IMR-90 (cell line): ENCODE data around the gene TEX44. TPM values are rescaled to one million over a fixed set of nuclear protein-coding genes. Genes with fewer than 3 reads are reported as not detected.

Source experiments
- ATAC-seq: fragments of 200-7000 bp; cut with Tn5 transposase; 2 replicates; pipeline ENCODE4 v1.9.1; 2020; ENCODE audit warnings: low read depth, mild to moderate bottlenecking, moderate library complexity
- BruUV-seq: library from RNA; stranded (reverse); fragments of 400-500 nt; replicated peaks from 2 replicates; lab custom pipeline; 2021; lab: Mats Ljungman, UMichigan
- CTCF ChIA-PET: fragments of 300-600 bp; formaldehyde crosslinking; extraction: SDS; loops from one replicate; lab custom pipeline; 2021; ENCODE audit warnings: antibody characterized with exemption; lab: Yijun Ruan, JAX
- POLR2A ChIA-PET: fragments of 300-600 bp; sonication (Branson Sonifier 250); formaldehyde crosslinking; loops from one replicate; lab custom pipeline; 2022; ENCODE audit warnings: antibody characterized with exemption; ENCODE audit not compliant: unreplicated experiment; lab: Charles Lee
- DNase-seq: peaks from one replicate; pipeline ENCODE4 v3.0.0; 2013
- H2AFZ ChIP-seq: replicated peaks from 2 replicates; pipeline ENCODE3; 2013; ENCODE audit warnings: low read length, mild to moderate bottlenecking; ENCODE audit not compliant: poor library complexity
- H2AK5ac ChIP-seq: 2 replicates; pipeline ENCODE4 v1.6.1; 2013; ENCODE audit warnings: low read depth, low read length, inconsistent platforms
- H2AK9ac ChIP-seq: replicated peaks from 2 replicates; pipeline ENCODE3; 2013; ENCODE audit warnings: mild to moderate bottlenecking, low read depth, low read length, moderate library complexity; ENCODE audit not compliant: poor library complexity
- H2BK120ac ChIP-seq: 2 replicates; pipeline ENCODE4 v1.6.1; 2013; ENCODE audit warnings: low read depth, low read length, inconsistent platforms
- H2BK15ac ChIP-seq: 3 replicates; pipeline ENCODE4 v1.6.1; 2013; ENCODE audit warnings: low read depth, low read length, inconsistent platforms
- H2BK20ac ChIP-seq: 2 replicates; pipeline ENCODE4 v1.6.1; 2013; ENCODE audit warnings: low read depth, mild to moderate bottlenecking, inconsistent platforms, low read length, moderate library complexity
- H2BK5ac ChIP-seq: 2 replicates; pipeline ENCODE4 v1.6.1; 2013; ENCODE audit warnings: mild to moderate bottlenecking, low read depth, low read length, inconsistent platforms; ENCODE audit not compliant: poor library complexity, severe bottlenecking
- H3K14ac ChIP-seq: replicated peaks from 2 replicates; pipeline ENCODE4 v1.6.1; 2013; ENCODE audit warnings: low read depth, low read length, inconsistent platforms
- H3K18ac ChIP-seq: 2 replicates; pipeline ENCODE4 v1.6.1; 2013; ENCODE audit warnings: low read depth, low read length, control low read depth
- H3K23ac ChIP-seq: 2 replicates; pipeline ENCODE4 v1.6.1; 2013; ENCODE audit warnings: low read depth, low read length, inconsistent platforms
- H3K27ac ChIP-seq: 2 replicates; pipeline ENCODE4 v1.5.1; 2013; ENCODE audit warnings: mild to moderate bottlenecking, control low read depth, low read length; ENCODE audit not compliant: insufficient read depth
- H3K27me3 ChIP-seq: 2 replicates; pipeline ENCODE4 v1.6.1; 2013; ENCODE audit warnings: low read length; ENCODE audit not compliant: control insufficient read depth, insufficient read depth
- H3K36me3 ChIP-seq: 2 replicates; pipeline ENCODE4 v1.6.1; 2013; ENCODE audit warnings: low read length, mixed read lengths; ENCODE audit not compliant: control insufficient read depth, insufficient read depth
- H3K4ac ChIP-seq: 2 replicates; pipeline ENCODE4 v1.6.1; 2013; ENCODE audit warnings: low read depth, low read length, inconsistent platforms
- H3K4me1 ChIP-seq: 2 replicates; pipeline ENCODE4 v1.6.1; 2013; ENCODE audit warnings: low read length, mixed read lengths; ENCODE audit not compliant: control insufficient read depth, insufficient read depth
- H3K4me2 ChIP-seq: 2 replicates; pipeline ENCODE4 v1.6.1; 2013; ENCODE audit warnings: low read depth, mild to moderate bottlenecking, control low read depth, low read length, moderate library complexity
- H3K4me3 ChIP-seq: 2 replicates; pipeline ENCODE4 v1.5.1; 2013; ENCODE audit warnings: low read depth, mild to moderate bottlenecking, control low read depth, low read length, moderate library complexity; ENCODE audit not compliant: insufficient read depth
- H3K56ac ChIP-seq: 2 replicates; pipeline ENCODE4 v1.6.1; 2013; ENCODE audit warnings: low read length, inconsistent platforms; ENCODE audit not compliant: insufficient read depth; ENCODE audit errors: extremely low read depth
- H3K79me1 ChIP-seq, 2 experiments: 2 replicates each; pipeline ENCODE4 v1.6.1; 2013; ENCODE audit warnings: low read length in 2 of 2, inconsistent platforms in 1 of 2, low read depth in 1 of 2
- H3K9ac ChIP-seq: 2 replicates; pipeline ENCODE4 v1.6.1; 2013; ENCODE audit warnings: low read depth, low read length, control low read depth
- H3K9me1 ChIP-seq: 2 replicates; pipeline ENCODE4 v1.6.1; 2013; ENCODE audit warnings: low read length, inconsistent platforms; ENCODE audit not compliant: insufficient read depth
- H3K9me3 ChIP-seq: 2 replicates; pipeline ENCODE4 v1.6.1; 2013; ENCODE audit warnings: low read length; ENCODE audit not compliant: control insufficient read depth, insufficient read depth
- H4K20me1 ChIP-seq: 2 replicates; pipeline ENCODE4 v1.6.1; 2013; ENCODE audit warnings: low read length, inconsistent platforms; ENCODE audit not compliant: insufficient read depth
- H4K5ac ChIP-seq: 2 replicates; pipeline ENCODE4 v1.6.1; 2013; ENCODE audit warnings: mild to moderate bottlenecking, low read depth, low read length, control low read depth
- H4K8ac ChIP-seq, 2 experiments: 2 replicates each; pipeline ENCODE4 v1.6.1; 2013; ENCODE audit warnings: low read depth in 2 of 2, low read length in 2 of 2, control low read depth in 1 of 2, inconsistent platforms in 1 of 2
- H4K91ac ChIP-seq: 2 replicates; pipeline ENCODE4 v1.6.1; 2013; ENCODE audit warnings: low read depth, low read length, inconsistent platforms; ENCODE audit not compliant: insufficient read depth
- BHLHE40 ChIP-seq: fragments of 150-350 bp; IDR thresholded peaks from 2 replicates; pipeline ENCODE4 v1.6.1; 2016; ENCODE audit warnings: mild to moderate bottlenecking, low read depth, low read length
- MXI1 ChIP-seq: IDR thresholded peaks from 2 replicates; pipeline ENCODE4 v1.6.1; 2012; ENCODE audit warnings: low read depth, mild to moderate bottlenecking, low read length, moderate library complexity, borderline replicate concordance
- NFE2L2 ChIP-seq: fragments of 150-350 bp; IDR thresholded peaks from 2 replicates; pipeline ENCODE4 v1.6.1; 2016; ENCODE audit warnings: low read depth, mild to moderate bottlenecking, low read length
- RAD21 ChIP-seq: IDR thresholded peaks from 2 replicates; pipeline ENCODE4 v1.6.1; 2012; ENCODE audit warnings: low read length, improper control_type of control experiment
- RCOR1 ChIP-seq: IDR thresholded peaks from 2 replicates; pipeline ENCODE4 v1.6.1; 2012; ENCODE audit warnings: mild to moderate bottlenecking, low read length, improper control_type of control experiment; ENCODE audit not compliant: insufficient replicate concordance
- WGBS, 2 experiments: methylation state at CpG; one replicate each; pipeline versions ENCODE4 v1.1.5 to v1.1.7; 2013; ENCODE audit warnings: missing lambda C conversion rate in 2 of 2; ENCODE audit not compliant: insufficient read length in 1 of 2; ENCODE audit errors: extremely low coverage in 2 of 2; 5-methylcytosine and 5-hydroxymethylcytosine counted together
- dilution Hi-C: fragments of 300-500 bp; cut with HindIII; formaldehyde crosslinking; loops from one replicate; pipeline ENCODE4 v1.14.3; 2018; ENCODE audit warnings: low sequenced_read_pairs; ENCODE audit not compliant: unreplicated experiment
- in situ Hi-C: fragments of 300-500 bp; cut with MboI; formaldehyde crosslinking; loops from 3 replicates; pipeline ENCODE4 v1.14.3; 2019; ENCODE audit warnings: low sequenced_read_pairs, inconsistent platforms, mixed read lengths
- intact Hi-C: fragments of 100-400 bp; cut with micrococcal nuclease; formaldehyde crosslinking; loops from 2 replicates; pipeline ENCODE4 v1.10.0; 2022
- polyA plus RNA-seq, 3 experiments: library from polyadenylated mRNA; depleted of rRNA; stranded (reverse); fragments of >200 nt; gene quantifications; 2 replicates each; pipeline ENCODE4 v1.2.3, GENCODE V29; 2012; ENCODE audit warnings: low replicate concordance in 1 of 3
- total RNA-seq: library from RNA; depleted of rRNA; stranded (reverse); fragments of >200 nt; gene quantifications from 2 replicates; pipeline ENCODE4 v1.2.3, GENCODE V29; 2012

TEX44 gene
- total and polyA plus RNA-seq, 2 of the 4 experiments (the other 2 are of a cell fraction) = not detected

GRCh38 chr2:231626449-231626848 is 33.8 kb downstream of the TEX44 start:
- Histone ChIP-seq H4K20me1 (no peaks in the 10 kb centered on the region), H3K27ac (no peak overlapping the region), H2AK5ac (no peak overlapping the region), H3K36me3 (no peaks in the 10 kb centered on the region), H3K27me3 (no peaks in the 10 kb centered on the region), H2AFZ (no peak overlapping the region), H3K9ac (no peak overlapping the region), H3K14ac (no peak overlapping the region), H3K9me3 (no peaks in the 10 kb centered on the region), H3K18ac (no peak overlapping the region), H4K91ac (no peak overlapping the region), H2BK20ac (no peak overlapping the region), H3K9me1 (no peaks in the 10 kb centered on the region), H4K8ac (no peak overlapping the region), H2BK15ac (no peak overlapping the region), H3K4ac (no peak overlapping the region), H3K23ac (no peak overlapping the region), H4K5ac (no peak overlapping the region), H3K56ac (no peak overlapping the region), H2AK9ac (no peak overlapping the region), H3K79me1 (no peaks in the 10 kb centered on the region), H3K4me2 (no peak overlapping the region), H3K4me3 (no peak overlapping the region), H2BK120ac (no peak overlapping the region), H3K4me1 (peaks cover 6% of the 10 kb centered on the region), H2BK5ac (no peak overlapping the region)
- intact Hi-C loops = no loop called here
- ATAC-seq (no peak), DNase-seq (no peak)
- TF ChIP-seq NFE2L2 = no peak
- no peak for TF ChIP-seq BHLHE40
- TF ChIP-seq MXI1 = no peak
- no peak for TF ChIP-seq RCOR1
- TF ChIP-seq RAD21 = no peak
- no TSS peak for BruUV-seq
- POLR2A ChIA-PET = no interaction called here
- WGBS, 2 experiments = no CpG with 5 or more reads among the region's 6 CpGs
- in situ Hi-C loops = no loop called here
- CTCF ChIA-PET = interaction anchor here (0.5 to 0.6 kb wide), 2 partner anchors 108 to 320 kb away, joined by 3 to 5 read pairs; no protein-coding TSS in a partner anchor
- dilution Hi-C loops = no loop called here
